Natural killer cell treated with Interleukin-12 subunit alpha and Interleukin-12 subunit beta and Interleukin-15 and Interleukin-18, amount 100 ng/mL, for 72 hours (primary cell): Measurements from ENCODE around the gene SPEM1. TPM values are rescaled to one million over a fixed set of nuclear protein-coding genes. Genes with fewer than 3 reads are reported as not detected.

Experiments used
- ATAC-seq, 2 donors: fragments of 150-1000 bp; cut with Tn5 transposase in 1 of 2; sonication (Bioruptor Pico), chemical (Tn5 transposase) in 1 of 2; 2 replicates each; pipeline ENCODE4 v1.10.0; 2021
- DNase-seq: peaks from one replicate; pipeline ENCODE4 v3.0.0; 2022; ENCODE audit warnings: low spot score
- H3K27ac Mint-ChIP-seq, 2 donors: 1 replicate in 1 of 2; 2 replicates in 1 of 2; pipeline ENCODE4 v1.8.0; 2022; ENCODE audit warnings: mixed read lengths in 2 of 2, mild to moderate bottlenecking in 1 of 2, moderate library complexity in 1 of 2
- H3K27me3 Mint-ChIP-seq, 2 donors: 1 replicate in 1 of 2; 2 replicates in 1 of 2; pipeline ENCODE4 v1.8.0; 2022; ENCODE audit warnings: mixed read lengths in 2 of 2
- H3K36me3 Mint-ChIP-seq: one replicate; pipeline ENCODE4 v1.8.0; 2022; ENCODE audit warnings: mixed read lengths
- H3K4me1 Mint-ChIP-seq, 2 donors: 1 replicate in 1 of 2; 2 replicates in 1 of 2; pipeline ENCODE4 v1.8.0; 2022; ENCODE audit warnings: low read depth in 2 of 2, mixed read lengths in 2 of 2, mild to moderate bottlenecking in 1 of 2
- H3K4me3 Mint-ChIP-seq: one replicate; pipeline ENCODE4 v1.8.0; 2022; ENCODE audit warnings: mixed read lengths
- H3K9me3 Mint-ChIP-seq: 2 replicates; pipeline ENCODE4 v1.8.0; 2022; ENCODE audit warnings: mixed read lengths
- total RNA-seq, 2 donors: library from RNA; stranded (reverse); gene quantifications; one replicate each; pipeline ENCODE4 v1.2.3, GENCODE V29; 2022

Gene SPEM1
- total RNA-seq, 2 donors from 2014 or later, result not detected

GRCh38 chr17:7418472-7419152 is 1.5 kb upstream of the SPEM1 start:
- H3K9me3 Mint-ChIP-seq, result no peaks in the 10 kb centered on the region
- DNase-seq, result no peak
- H3K4me1 Mint-ChIP-seq, result no peaks in the 10 kb centered on the region
- no peaks in the 10 kb centered on the region for H3K36me3 Mint-ChIP-seq
- H3K4me3 Mint-ChIP-seq, result no peak overlapping the region
- peaks cover 0 to 4% of the 10 kb centered on the region in 2 donors for H3K27me3 Mint-ChIP-seq
- H3K27ac Mint-ChIP-seq, result no peak overlapping the region
- no peak for ATAC-seq

DNA sequence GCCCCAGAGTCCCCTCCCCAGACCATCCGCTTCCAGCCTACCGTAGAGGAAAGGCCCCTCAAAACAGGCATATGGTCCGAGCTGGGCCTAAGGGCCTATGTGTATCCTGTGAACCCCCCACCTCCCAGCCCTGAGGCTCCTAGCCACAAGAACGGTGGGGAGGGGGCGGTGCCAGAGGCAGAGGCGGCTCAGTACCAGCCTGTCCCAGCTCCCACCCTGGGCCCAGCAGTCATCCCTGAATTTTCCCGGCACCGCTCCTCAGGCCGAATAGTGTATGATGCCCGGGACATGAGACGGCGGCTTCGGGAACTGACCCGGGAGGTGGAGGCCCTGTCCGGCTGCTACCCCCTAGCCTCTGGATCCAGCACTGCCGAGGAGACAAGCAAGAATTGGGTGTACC is 1.1 kb downstream of the SPEM1 start:
- Mint-ChIP-seq H3K36me3 (no peaks in the 10 kb centered on the region), H3K9me3 (no peaks in the 10 kb centered on the region), H3K4me1 (no peaks in the 10 kb centered on the region), H3K4me3 (no peak overlapping the region), H3K27ac (no peak overlapping the region), H3K27me3 (peaks cover 0 to 4% of the 10 kb centered on the region in 2 donors)
- DNase-seq, result no peak
- no peak for ATAC-seq

GRCh38 chr17:7423679-7424078 is 3.6 kb downstream of the SPEM1 start:
- H3K9me3 Mint-ChIP-seq, result no peaks in the 10 kb centered on the region

DNA sequence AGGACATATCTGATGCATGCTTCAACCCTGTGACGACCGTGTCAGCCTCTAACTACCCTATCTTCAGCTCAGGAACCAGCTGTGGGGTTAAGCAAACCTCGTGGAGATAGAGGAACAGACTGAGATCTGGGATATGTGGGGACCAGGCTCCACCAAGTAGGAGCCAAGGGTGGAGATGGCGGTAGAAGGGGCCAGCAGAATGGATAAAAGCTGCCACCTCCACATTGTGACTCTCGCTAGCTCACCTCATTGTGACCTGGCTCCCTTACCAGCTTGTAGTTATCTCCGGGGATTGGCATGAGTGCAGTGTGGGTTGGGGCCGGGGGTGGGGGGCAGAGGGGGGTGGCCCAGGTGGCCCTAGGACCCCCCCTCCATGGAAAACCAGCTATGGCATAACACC is 5.2 kb downstream of the SPEM1 start, which contains the start of gene SPEM2:
SPEM2 (plus strand) TSS at position 301 of the 400 bp plus-strand sequence; CDS start at position 374, 73 bp downstream.
- Mint-ChIP-seq H3K4me1 (no peaks in the 10 kb centered on the region), H3K27ac (no peak within 1 kb of the TSS), H3K9me3 (no peaks in the 10 kb centered on the region), H3K36me3 (no peaks in the 10 kb centered on the region), H3K4me3 (no peak within 1 kb of the TSS), H3K27me3 (no peaks in the 10 kb centered on the region)
- DNase-seq, result no peak
- no peak for ATAC-seq

More at GRCh38 chr17:7423679-7424078, 3.6 kb downstream of the SPEM1 start:
- DNase-seq, result no peak
- H3K27me3 Mint-ChIP-seq, result no peaks in the 10 kb centered on the region
- H3K27ac Mint-ChIP-seq, result no peak overlapping the region
- H3K36me3 Mint-ChIP-seq, result no peaks in the 10 kb centered on the region
- ATAC-seq, result no peak
- H3K4me3 Mint-ChIP-seq, result no peak overlapping the region
- H3K4me1 Mint-ChIP-seq, result no peaks in the 10 kb centered on the region

DNA sequence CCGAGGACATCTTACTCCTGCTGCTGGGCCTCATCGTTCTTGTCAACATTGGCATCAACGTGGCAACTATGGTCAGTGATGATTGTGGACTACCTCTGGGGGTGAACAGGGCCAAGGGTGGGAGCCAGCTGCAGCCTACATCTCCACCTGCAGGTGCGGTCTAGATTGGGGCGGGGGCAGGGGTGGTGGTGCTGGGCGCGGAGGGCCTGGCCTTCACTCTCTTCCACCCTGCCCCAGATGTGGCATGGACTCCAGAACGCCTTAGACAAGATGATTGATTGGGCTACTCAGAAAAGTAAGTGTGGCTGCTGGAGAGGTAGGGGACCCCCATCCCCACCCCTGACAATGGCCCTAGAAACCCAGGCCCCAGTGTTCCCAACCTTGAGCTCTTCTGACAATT is 5.6 kb downstream of the SPEM1 start:
- H3K4me1 Mint-ChIP-seq, result no peaks in the 10 kb centered on the region
- no peaks in the 10 kb centered on the region for H3K9me3 Mint-ChIP-seq
- DNase-seq (no peak), ATAC-seq (no peak)
- no peaks in the 10 kb centered on the region for H3K36me3 Mint-ChIP-seq
- no peak overlapping the region for H3K27ac Mint-ChIP-seq
- no peak overlapping the region for H3K4me3 Mint-ChIP-seq
- H3K27me3 Mint-ChIP-seq, result no peaks in the 10 kb centered on the region

DNA sequence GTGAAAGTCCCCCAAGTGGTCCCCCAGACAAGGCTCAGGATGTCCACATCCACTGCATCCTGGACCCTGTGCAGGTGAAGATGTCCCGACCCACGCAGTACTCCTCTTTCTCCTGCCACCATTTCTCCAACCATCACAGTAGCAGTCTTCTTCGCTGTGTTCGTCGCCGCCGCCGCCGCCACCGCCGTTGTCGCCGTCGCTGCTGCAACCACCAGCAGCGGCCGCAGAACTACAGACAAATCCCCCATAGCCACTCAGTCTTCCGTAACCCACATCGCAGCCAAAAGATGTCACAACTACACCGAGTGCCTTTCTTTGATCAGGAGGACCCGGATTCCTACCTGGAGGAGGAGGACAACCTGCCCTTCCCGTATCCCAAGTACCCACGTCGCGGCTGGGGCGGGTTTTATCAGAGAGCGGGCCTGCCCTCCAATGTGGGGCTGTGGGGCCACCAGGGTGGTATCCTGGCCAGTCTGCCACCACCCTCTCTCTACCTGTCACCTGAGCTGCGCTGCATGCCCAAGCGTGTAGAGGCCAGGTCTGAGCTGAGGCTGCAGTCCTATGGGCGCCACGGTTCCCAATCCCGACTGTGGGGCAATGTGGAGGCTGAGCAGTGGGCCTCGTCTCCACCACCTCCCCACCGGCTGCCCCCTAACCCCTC is 6.2 kb downstream of the SPEM1 start:
- H3K27ac Mint-ChIP-seq, result no peak overlapping the region
- H3K36me3 Mint-ChIP-seq, result no peaks in the 10 kb centered on the region
- H3K4me3 Mint-ChIP-seq, result no peak overlapping the region

GRCh38 chr17:7426896-7427489 is 6.9 kb downstream of the SPEM1 start:
- H3K27ac Mint-ChIP-seq, result no peak overlapping the region
- H3K9me3 Mint-ChIP-seq, result no peaks in the 10 kb centered on the region
- H3K36me3 Mint-ChIP-seq, result no peaks in the 10 kb centered on the region
- no peaks in the 10 kb centered on the region for H3K4me1 Mint-ChIP-seq
- ATAC-seq, result no peak
- H3K4me3 Mint-ChIP-seq, result no peak overlapping the region
- DNase-seq, result no peak
- no peaks in the 10 kb centered on the region for H3K27me3 Mint-ChIP-seq

More for the DNA sequence above, 6.2 kb downstream of the SPEM1 start:
- Mint-ChIP-seq H3K27me3 (no peaks in the 10 kb centered on the region), H3K9me3 (no peaks in the 10 kb centered on the region), H3K4me1 (no peaks in the 10 kb centered on the region)
- DNase-seq (no peak), ATAC-seq (no peak)

DNA sequence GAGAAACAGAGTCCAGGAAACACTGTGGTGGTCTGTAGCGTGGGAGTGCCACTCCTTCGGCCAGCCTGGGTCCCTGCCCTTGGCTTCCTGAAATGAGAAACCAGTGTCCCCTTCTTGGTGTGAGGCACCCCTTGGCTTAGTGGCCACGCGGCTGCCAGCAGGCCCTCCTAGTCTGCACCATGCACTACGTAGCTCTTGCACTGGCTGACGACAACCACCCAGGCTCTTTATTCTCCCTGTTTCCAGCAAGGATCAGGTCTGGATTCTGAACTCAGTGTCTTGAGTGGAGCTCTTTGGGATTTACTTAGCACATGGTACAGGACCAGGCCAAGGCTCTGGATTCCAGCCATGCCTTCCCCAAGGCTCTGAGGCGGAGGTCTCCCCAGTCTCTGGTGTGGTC is 7.4 kb downstream of the SPEM1 start:
- no peak overlapping the region for H3K27ac Mint-ChIP-seq
- H3K27me3 Mint-ChIP-seq, result no peaks in the 10 kb centered on the region
- no peaks in the 10 kb centered on the region for H3K9me3 Mint-ChIP-seq
- no peak for DNase-seq
- H3K4me1 Mint-ChIP-seq, result no peaks in the 10 kb centered on the region
- H3K36me3 Mint-ChIP-seq, result no peaks in the 10 kb centered on the region
- ATAC-seq, result no peak
- H3K4me3 Mint-ChIP-seq, result no peak overlapping the region

DNA sequence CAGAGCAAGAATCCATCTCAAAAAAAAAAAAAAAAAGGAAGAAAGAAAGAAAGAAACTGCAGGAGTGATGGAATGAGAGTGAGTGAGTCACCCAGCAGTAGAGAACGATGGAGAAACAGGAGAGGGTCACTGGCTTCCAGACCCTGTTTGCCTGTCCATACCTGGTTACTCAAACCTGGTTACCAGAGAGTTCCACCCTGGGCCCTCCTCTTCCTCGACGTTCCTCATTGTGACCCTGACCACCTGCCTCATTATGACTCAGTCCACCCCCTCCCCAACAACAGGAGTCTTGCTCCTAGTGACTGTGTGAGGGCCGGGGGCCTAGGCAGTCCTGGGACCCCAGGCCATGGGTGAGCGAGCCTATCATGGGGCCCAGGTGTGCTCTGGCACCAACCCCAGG is 8.4 kb downstream of the SPEM1 start, which contains the start of gene SPEM3:
SPEM3 (plus strand) TSS at position 301 of the 400 bp plus-strand sequence; CDS start at position 347, 46 bp downstream.
- Mint-ChIP-seq H3K27ac (no peak within 1 kb of the TSS), H3K4me3 (no peak within 1 kb of the TSS), H3K36me3 (no peaks in the 10 kb centered on the region), H3K4me1 (no peaks in the 10 kb centered on the region), H3K27me3 (no peaks in the 10 kb centered on the region), H3K9me3 (no peaks in the 10 kb centered on the region)
- DNase-seq (no peak), ATAC-seq (no peak)

DNA sequence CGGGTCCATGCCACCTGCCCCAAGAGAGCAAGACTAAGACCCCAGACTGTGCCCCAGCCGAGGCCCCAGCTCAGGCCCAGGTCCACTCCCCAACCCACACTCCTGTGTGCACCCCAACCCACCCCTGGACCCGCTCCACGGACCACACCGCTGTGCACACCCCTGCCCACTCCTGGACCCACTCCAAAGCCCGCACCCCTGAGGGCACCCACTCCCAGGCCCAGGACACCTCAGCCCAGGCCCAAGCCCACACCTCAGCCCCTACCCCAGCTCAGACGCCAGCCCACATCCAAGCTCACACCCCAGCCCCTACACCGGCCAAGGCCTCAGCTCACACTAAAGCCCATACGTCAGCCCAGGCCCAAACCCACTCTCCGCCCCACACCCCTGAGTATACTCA is 9.6 kb downstream of the SPEM1 start:
- no peaks in the 10 kb centered on the region for H3K9me3 Mint-ChIP-seq
- ATAC-seq (peak; percentile 18 to 49), DNase-seq (no peak)
- H3K27ac Mint-ChIP-seq, result no peak overlapping the region
- H3K4me1 Mint-ChIP-seq, result no peaks in the 10 kb centered on the region
- H3K4me3 Mint-ChIP-seq, result no peak overlapping the region
- H3K36me3 Mint-ChIP-seq, result no peaks in the 10 kb centered on the region
- H3K27me3 Mint-ChIP-seq, result no peaks in the 10 kb centered on the region

DNA sequence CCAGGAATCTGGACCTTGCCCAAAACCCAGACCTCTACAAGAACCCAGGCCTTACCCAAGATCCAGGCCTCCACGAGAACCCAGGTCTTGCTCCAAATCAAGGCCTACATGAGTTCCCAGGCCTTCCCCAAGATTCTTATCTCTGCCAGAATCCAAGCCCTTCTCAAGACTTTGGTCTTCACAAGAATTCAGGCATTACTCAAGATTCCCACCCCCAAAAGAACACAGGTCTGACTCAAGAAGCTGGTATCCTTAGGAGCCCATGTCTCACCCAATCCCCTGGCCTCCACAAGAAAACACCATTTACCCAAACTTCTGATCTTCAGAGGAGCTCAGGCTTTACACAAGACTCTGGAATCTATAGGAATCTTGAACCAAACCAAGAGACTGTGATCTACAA is 11.1 kb downstream of the SPEM1 start:
- Mint-ChIP-seq H3K9me3 (no peaks in the 10 kb centered on the region), H3K27me3 (no peaks in the 10 kb centered on the region), H3K27ac (no peak overlapping the region), H3K4me1 (peaks cover 8 to 9% of the 10 kb centered on the region in 2 donors), H3K4me3 (no peak overlapping the region), H3K36me3 (no peaks in the 10 kb centered on the region)
- DNase-seq, result no peak
- ATAC-seq, result no peak

DNA sequence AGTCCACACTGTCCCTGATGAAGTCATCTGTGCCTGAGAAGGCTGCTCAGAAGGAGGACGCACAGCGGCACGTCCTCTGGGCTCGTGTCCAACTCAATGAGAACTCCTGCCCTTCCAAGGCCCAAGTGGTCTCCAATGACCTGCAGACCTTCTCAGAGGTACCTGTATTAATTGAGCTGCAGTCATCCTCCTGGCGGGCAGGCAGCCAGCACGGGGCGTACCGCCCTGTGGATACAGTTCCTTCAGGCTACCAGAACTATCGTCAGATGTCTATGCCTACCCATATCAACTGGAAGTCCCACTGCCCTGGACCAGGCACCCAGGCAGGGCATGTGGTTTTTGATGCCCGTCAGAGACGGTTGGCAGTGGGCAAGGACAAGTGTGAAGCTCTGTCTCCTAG is 12.2 kb downstream of the SPEM1 start:
- DNase-seq (no peak), ATAC-seq (no peak)
- no peaks in the 10 kb centered on the region for H3K9me3 Mint-ChIP-seq
- no peaks in the 10 kb centered on the region for H3K27me3 Mint-ChIP-seq
- no peak overlapping the region for H3K4me3 Mint-ChIP-seq
- no peaks in the 10 kb centered on the region for H3K36me3 Mint-ChIP-seq
- H3K4me1 Mint-ChIP-seq, result peaks cover 10 to 15% of the 10 kb centered on the region in 2 donors
- no peak overlapping the region for H3K27ac Mint-ChIP-seq

DNA sequence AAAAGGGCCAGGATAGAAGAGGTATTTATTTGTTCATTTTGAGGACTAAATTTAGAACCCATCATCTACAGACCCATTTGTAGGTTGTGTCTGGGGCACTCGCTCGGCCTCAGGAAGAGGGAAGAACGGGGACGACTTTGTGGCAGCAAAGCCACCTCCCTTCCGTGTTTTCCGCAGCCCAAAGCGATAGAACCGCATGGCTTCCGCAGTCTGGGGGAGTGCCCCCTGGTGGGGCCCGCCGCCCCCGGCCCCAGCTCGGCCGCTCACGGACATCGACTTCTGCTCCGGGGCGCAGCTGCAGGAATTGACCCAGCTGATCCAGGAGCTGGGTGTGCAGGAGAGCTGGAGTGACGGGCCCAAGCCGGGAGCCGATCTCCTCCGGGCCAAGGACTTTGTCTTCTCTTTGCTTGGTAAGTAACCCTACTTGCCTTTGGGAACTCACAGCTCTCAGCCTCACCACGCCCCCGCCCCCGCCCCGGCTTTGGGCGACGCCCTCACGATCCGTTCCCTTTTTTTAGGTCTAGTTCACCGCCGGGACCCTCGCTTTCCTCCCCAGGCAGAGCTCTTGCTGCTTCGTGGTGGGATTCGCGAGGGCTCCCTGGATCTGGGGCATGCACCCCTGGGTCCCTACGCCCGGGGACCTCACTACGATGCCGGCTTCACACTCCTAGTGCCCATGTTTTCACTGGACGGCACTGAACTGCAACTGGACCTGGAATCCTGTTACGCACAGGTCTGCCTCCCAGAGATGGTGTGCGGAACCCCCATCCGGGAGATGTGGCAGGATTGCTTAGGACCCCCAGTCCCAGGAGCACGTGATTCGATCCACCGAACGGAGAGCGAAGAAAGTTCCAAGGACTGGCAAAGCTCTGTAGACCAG is 15.8 kb downstream of the SPEM1 start:
- Mint-ChIP-seq H3K27ac (peak overlapping the region; percentile 86 to 88), H3K4me1 (peaks cover 32 to 36% of the 10 kb centered on the region in 2 donors), H3K27me3 (peaks cover 11 to 13% of the 10 kb centered on the region in 2 donors), H3K9me3 (no peaks in the 10 kb centered on the region), H3K4me3 (peak overlapping the region; percentile 94), H3K36me3 (no peaks in the 10 kb centered on the region)
- ATAC-seq (peak; percentile 48 to 59), DNase-seq (no peak)
